Activated effector memory CD4-positive, alpha-beta T cell treated with Interleukin-2 at 50 U/mL for 16 hours (primary cell): ENCODE measurements around the gene KCNIP4.
"Not testable (repeated sequence)": the region's sequence is repeated elsewhere in the genome, so short reads cannot be mapped to it uniquely, and the experiment has no call there.

ENCODE experiments used
- DNase-seq: peaks from one replicate; pipeline ENCODE4 v3.0.0-alpha.2; 2020

Gene KCNIP4

DNA sequence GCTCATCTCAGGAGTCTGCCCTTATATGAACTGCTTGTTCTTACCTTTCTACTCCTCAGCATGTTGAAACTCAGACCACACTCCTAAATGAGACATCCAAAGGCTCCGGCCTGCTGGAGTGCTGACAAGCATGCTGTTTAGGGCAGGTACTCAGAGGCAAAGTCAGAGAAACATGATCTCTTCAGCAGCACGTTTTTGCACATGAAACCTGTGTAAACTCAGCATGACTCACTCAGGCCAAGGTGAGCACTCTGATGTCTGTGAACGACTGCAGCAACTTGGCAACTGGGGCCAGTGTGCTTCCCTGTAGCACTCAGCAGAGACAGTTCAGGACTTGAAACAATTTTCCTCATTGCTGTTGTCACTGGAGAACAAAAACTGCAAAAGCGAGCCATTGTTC, 1138.8 kb downstream of the KCNIP4 start:
- DNase-seq: no peak

DNA sequence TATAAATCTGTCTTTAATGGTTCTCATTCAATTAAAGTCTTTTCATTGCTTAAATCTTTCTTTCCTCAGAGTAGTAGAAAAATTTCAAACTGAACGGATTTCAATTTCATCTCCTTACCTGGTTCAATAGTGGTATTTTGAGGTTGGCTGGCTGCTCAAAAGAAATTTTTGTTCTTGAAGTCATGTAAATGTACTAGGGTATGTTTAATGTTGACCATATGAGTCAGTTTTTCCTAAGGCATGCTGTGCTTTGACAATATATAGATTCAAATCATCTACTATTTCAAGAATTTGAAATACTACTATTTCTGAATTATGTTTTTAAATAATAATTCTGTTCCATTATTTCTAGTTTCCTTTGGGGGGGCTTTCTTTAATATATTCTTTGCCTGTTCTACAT, 1142.9 kb downstream of the KCNIP4 start:
- DNase-seq: no peak

DNA sequence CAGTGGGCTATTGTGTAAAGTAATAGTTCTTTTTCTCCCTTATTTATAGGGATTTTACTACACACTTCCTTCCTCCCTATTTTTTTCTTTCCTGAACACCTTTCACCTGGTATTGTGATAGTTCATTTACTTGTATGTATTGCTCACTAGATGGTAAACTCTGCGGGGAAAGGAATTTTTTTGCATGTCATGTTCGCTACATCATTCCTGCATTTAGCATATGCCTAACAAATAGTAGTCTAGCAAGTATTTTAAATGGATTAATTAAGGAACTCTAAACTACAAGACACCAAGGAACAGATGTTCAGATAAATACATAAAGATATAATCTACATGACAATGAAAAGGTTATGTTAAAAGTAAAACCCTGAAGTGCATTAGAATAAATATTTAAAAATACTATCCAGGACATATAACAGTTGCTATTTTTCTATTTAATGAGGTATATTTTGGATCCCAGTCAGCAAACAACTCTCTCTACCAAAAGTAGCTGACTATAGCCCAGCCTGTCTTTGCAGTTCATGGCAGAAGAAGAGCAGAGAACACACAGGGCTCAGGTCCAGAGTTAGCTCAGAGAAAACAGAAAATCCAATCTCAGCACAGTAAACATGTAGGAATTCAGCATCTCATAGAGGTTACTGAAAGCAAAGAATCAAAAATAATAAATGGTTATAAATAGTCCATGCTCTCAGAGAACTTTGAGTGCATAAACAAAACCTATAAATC, 1160.5 kb downstream of the KCNIP4 start:
- no peak for DNase-seq

GRCh38 chr4:20783134-20783533, 1165.4 kb downstream of the KCNIP4 start:
- not testable (repeated sequence) for DNase-seq

GRCh38 chr4:20778896-20779295, 1169.7 kb downstream of the KCNIP4 start:
- no peak for DNase-seq

GRCh38 chr4:20773144-20773997, 1175.2 kb downstream of the KCNIP4 start:
- DNase-seq: no peak

- DNase-seq: no peak
These were observed 1184.1 kb downstream of the KCNIP4 start for GRCh38 chr4:20764366-20764992.

DNA sequence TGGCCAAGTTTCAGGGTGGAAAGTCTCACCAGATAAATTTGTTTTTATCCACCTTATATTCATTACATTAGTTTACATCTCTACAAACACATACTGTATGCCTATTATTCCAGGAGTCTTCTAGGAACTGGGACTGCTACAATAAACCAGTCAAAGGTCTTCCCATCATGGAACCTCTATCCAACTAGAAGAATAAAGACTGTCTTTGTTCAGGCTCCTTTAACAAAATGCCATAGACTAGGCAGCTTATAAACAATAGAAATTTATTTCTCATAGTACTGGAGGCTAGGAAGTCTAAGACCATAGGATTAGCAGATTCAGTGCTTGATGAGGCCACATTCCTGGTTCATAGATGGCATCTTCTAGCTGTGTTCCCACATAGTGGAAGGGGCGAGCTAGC, 1186.7 kb downstream of the KCNIP4 start:
- no peak for DNase-seq

DNA sequence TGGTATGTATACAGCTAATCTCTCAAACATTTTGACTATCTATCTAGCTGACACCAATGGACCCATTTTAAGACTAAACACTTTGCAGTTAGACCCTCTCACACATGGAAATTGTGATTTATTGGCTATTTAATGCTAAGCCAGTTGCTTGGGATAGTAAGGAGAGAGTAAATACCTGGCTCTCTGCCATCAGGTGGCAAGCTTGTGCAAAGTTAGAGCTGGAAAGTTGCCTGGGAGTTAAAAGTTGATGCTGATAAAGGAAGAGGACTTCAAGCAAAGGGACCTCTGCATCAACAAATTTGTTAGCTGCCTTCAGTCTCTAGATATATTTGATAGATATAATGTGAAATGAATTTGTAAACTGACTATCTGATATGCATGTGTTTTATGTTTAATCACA, 1187.2 kb downstream of the KCNIP4 start:
- no peak for DNase-seq

- DNase-seq: no peak
These were observed 1188.5 kb downstream of the KCNIP4 start for GRCh38 chr4:20760053-20760452.

- DNase-seq: no peak
These were observed 1194.5 kb downstream of the KCNIP4 start for GRCh38 chr4:20754036-20754435.

GRCh38 chr4:20752641-20753040, 1195.9 kb downstream of the KCNIP4 start:
- DNase-seq: no peak

- not testable (repeated sequence) for DNase-seq
These were observed 1202.6 kb downstream of the KCNIP4 start for GRCh38 chr4:20746000-20746399.

DNA sequence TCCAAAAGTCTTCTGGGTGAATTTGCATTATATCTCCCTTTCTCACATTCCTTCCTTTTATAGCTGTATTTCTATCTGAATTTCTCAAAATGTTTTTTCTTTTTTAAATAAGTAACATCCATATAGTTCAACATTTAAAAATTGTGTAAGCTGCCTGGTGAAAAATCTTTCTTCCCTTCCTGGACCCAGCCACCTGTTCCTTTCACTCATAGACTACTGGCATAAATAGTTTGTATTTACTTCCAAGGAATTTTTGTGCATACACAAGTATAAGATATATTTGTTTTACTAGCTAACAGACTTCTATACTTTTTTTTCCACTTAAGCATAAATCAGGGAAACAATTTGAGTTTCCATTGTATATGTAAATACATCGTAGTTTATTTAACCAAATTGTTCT, 1212.6 kb downstream of the KCNIP4 start:
- no peak for DNase-seq

GRCh38 chr4:20724915-20725314, 1223.7 kb downstream of the KCNIP4 start:
- no peak for DNase-seq

GRCh38 chr4:20723463-20723862, 1225.1 kb downstream of the KCNIP4 start:
- no peak for DNase-seq

GRCh38 chr4:20723019-20723418, 1225.6 kb downstream of the KCNIP4 start:
- DNase-seq: no peak

DNA sequence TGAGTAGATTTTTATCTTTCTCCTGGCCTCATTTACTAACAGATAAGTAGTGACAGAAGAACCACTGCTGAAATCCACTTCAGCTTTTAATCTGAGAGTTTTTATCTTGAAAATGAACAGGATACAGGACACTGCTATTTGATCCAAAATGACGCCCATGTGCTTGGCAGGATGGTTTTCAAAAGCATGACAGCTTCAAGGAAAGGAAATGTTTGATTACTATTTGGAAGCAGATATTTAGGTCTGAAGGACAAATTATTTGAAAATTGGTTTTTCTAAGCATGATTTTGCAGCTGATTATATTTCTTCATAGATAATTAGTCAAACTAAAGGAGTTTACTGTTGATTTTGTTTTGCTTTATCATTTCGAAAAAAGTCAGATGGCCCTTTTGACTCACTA, 1237.2 kb downstream of the KCNIP4 start:
- no peak for DNase-seq

DNA sequence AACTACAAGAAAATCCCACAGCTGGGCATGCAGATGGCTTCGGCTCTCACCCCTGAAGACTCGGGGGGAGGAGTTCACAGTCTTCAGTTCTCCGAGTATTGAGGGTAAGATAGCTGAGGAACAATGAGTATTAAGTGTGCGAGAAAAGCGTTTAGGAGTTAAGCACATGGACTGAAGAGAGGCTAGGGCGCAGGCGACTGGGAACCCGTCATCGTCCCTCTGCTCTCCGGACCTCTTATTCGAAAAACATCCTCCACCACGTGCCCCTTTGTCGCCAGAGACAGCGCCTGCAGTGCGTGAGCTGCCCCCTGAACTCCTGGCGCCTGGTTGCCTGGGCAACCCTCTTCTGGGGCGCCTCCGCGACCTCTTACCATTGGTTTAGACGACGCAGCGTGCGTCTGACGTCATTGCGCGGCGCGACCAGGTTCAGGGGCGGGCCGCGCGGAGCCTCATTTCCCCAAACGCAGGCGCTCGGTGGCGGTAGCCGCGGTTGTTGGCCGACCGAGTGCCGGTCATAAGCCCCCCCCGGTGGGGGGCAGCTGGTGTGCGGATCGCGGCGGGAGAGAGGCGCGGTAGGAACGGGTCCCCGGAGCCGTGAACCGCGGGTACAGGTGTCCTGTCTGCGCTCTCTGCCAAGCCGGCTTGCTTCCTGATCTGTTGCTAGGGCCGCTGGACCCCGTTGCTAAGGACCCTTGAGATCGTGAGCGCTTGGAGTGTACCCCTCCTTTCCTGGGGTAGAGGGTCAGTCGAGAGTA, 1248.4 kb downstream of the KCNIP4 start, which contains the start of gene PACRGL:
Gene PACRGL (plus strand): TSS at position 452 of the 755 bp plus-strand sequence. CDS start 4,024 bp downstream, outside the sequence.
- peak; percentile 82 for DNase-seq

DNA sequence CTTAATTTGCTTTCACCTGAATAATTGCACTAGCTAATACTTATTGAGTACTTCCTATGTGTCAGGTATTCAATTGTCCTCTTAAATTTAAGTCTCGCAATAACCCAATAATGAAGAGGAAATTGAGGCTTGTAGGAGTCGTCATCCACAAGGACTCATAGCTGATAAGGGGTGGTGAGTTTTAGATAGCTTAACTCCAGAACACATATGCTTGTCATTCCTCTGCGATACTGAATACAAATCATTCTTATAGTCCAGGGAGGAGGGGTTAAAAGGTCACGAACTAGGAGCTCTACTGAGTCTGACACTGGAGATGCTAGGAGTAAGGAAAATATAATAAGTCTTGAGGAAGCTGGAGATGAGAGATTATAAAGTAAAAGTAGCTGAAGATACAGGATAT, 1249.8 kb downstream of the KCNIP4 start:
- no peak for DNase-seq

- no peak for DNase-seq
These were observed 1250.2 kb downstream of the KCNIP4 start for GRCh38 chr4:20698382-20698781.

DNA sequence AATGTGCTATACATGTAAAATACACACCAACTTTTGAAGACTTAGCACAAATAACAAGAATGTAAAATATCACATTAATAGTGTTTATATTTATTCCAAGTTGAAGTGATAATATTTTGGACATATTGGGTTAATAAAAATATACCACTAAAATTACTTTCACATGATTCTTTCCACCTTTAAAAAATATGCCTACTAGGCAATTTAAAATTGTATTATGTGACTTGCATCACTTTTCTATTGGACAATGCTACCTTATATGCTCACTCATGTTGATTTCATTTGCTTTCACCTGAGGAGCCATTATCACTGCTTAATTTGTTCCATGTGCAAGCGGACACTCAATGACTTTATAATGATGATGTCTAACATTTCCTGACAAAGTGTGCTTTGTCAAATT, 1251.8 kb downstream of the KCNIP4 start:
- no peak for DNase-seq

DNA sequence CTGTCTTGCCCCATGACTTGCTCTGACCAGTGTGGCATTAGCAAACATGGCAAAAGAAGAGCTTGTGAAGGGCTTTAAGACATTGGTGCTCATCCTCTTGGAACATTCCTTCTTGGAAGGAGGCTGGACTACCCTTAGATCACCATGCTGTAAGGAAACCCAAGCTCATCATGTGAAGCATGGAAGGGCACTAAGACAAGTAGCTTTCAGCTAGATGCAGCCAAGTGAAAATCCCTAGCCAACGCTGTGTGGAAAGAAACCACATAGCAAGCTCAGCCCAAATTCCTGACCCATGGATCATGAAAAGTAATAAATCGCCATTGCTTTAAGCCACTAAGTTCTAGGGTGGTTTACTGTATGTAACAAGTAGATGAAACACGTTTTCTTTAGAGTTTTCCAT, 1260.7 kb downstream of the KCNIP4 start:
- no peak for DNase-seq
